GM21423 (cell line): Measurements from ENCODE around the gene BICRAL.
"Not testable (repeated sequence)": the region's sequence is repeated elsewhere in the genome, so short reads cannot be mapped to it uniquely, and the experiment has no call there.

Source experiments
- ATAC-seq: cut with Tn5 transposase; IDR thresholded peaks from one replicate; pipeline ENCODE4 v1.9.1; 2021; ENCODE audit warnings: mild to moderate bottlenecking, moderate library complexity; ENCODE audit not compliant: unreplicated experiment

The BICRAL gene, protein sequence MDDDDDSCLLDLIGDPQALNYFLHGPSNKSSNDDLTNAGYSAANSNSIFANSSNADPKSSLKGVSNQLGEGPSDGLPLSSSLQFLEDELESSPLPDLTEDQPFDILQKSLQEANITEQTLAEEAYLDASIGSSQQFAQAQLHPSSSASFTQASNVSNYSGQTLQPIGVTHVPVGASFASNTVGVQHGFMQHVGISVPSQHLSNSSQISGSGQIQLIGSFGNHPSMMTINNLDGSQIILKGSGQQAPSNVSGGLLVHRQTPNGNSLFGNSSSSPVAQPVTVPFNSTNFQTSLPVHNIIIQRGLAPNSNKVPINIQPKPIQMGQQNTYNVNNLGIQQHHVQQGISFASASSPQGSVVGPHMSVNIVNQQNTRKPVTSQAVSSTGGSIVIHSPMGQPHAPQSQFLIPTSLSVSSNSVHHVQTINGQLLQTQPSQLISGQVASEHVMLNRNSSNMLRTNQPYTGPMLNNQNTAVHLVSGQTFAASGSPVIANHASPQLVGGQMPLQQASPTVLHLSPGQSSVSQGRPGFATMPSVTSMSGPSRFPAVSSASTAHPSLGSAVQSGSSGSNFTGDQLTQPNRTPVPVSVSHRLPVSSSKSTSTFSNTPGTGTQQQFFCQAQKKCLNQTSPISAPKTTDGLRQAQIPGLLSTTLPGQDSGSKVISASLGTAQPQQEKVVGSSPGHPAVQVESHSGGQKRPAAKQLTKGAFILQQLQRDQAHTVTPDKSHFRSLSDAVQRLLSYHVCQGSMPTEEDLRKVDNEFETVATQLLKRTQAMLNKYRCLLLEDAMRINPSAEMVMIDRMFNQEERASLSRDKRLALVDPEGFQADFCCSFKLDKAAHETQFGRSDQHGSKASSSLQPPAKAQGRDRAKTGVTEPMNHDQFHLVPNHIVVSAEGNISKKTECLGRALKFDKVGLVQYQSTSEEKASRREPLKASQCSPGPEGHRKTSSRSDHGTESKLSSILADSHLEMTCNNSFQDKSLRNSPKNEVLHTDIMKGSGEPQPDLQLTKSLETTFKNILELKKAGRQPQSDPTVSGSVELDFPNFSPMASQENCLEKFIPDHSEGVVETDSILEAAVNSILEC

DNA sequence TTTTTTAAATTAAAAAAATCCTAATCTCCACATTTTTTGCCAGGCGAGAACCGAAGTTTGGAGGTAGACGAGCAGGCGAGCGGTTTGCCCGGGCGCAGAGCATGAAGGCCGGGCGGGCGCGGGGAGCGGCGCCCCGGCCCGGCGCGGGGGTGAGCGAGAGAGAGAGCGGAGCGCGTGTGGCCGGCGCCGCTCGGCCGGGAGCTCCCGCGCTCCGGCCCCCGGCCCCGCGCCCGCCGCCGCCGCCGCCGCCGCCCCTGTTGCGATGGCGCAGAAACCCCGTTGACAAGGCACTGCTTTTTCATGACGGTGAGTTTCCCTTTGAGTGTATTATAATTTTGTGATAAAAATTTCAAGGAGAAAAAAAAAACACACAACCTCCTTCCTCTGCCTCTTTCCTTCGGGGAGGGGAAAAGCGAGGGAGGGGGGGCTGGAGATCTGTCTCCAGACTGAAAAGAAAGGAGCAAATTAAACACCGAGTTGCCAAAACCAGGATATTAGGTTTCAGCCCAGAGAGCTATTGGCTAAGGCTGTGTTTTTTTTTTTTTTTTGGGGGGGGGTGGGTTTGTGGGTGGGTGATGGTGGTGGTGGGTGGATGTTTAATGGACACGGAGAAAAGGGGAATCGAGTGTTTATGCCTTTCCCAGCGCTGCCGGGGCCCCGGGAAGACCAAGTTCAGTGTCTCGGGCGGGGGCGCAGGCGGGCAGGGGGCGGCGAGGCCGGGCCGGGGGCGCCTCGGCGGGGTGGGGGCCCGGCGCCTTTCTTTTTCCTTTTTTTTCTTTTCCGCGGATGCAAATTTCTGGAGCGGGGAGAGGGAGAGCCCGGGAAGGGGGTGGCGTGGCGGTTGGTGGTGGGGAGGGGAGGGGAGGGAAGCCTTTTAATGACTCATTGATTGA lies at the start of gene BICRAL:
BICRAL (plus strand) TSS at position 257 of the 893 bp plus-strand sequence. CDS start 39,971 bp downstream, outside the sequence.
- ATAC-seq = no peak

DNA sequence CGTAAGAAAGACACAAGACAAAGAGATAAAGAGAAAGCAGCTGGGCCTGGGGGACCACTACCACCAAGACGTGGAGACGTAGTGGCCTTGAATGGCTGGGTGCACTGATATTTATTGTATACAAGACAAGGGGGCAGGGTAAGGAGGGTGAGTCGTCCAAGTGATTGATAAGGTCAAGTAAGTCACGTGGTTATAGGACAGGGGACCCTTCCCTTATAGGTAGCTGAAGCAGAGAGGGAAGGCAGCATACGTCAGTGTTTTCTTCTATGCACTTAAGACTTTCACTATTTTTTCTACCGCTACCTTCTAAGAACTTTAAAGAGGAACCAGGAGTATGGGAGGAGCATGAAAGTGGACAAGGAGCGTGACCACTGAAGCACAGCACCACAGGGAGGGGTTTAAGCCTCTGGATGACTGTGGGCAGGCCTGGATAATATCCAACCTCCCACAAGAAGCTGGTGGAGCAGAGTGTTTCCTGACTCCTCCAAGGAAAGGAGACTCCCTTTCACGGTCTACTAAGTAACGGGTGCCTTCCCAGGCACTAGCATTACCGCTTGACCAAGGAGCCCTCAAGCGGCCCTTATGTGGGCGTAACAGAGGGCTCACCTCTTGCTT lies 47.9 kb upstream of the BICRAL start:
- ATAC-seq = not testable (repeated sequence)

DNA sequence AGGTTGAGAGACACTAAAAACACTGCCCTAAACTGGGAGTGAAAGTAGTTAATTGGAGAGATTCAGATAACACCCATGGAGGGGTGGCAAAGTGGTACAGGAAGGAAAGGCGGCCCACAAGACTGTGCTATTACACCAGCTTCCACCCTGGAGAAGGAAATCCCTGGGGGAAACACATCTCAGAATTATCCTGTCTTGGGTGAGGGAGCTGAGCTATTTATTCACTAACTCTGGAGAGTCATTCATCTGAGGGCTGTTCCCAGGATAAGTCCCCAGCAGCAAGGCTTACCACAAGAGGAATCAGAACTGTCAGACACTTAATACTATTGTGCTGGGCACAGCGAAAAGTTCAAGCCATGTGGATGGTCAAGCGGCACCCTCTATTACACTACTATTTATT lies 45.9 kb upstream of the BICRAL start:
- ATAC-seq = no peak

DNA sequence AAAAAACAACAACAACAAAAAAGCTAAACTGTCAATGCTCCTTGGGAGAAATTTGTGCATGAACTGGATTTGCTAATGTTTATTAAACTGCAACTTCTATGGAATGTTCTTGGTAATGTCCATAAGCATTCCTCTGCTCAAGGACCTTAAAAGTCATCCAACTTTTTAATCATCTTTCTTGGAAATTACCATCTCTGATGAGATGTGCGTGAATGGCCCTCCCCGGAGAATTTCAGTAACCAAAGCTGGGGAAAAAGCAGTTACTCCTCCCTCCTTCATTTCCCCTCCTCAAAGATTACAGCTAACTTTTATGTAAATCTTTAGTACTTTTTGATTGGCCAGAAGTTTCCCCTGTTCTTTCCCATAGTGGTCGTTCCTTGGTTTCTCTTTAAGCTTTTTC lies 41.1 kb upstream of the BICRAL start:
- ATAC-seq = no peak

DNA sequence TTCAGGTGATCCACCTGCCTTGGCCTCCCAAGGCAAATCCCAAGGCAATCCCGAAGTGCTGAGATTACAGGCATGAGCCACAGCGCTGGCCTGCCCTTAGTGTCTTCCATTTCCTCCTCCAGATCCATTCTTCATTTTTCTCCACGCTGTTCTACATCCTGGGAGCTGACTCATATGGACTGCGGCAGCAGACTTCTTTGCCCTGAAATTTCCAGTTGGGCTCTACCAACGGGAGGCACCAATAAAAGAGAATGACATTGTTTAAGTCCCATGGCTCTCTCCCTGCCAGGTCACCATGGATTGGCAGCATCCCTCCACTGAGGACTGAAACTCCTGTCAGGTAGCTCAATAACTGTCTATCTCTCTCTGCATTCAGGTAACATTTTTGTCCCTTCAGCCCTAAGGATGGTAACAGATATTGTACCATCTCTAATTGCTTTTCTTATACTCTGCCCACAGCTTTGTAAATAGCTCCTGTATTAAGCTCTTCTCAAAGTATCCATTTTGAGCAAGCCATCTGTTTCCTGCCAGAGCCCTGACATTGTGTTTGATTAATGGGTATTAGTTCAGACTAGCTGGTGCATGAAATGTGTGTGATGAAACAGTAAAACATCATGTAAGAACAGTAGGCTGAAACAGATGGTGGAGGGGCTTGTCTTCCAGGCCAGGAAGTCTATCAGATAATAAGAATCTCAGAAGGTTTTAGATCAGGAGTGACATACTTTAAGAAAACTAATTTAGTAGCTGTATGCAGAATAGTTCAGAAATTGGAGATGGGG lies 39.5 kb upstream of the BICRAL start:
- ATAC-seq = no peak

DNA sequence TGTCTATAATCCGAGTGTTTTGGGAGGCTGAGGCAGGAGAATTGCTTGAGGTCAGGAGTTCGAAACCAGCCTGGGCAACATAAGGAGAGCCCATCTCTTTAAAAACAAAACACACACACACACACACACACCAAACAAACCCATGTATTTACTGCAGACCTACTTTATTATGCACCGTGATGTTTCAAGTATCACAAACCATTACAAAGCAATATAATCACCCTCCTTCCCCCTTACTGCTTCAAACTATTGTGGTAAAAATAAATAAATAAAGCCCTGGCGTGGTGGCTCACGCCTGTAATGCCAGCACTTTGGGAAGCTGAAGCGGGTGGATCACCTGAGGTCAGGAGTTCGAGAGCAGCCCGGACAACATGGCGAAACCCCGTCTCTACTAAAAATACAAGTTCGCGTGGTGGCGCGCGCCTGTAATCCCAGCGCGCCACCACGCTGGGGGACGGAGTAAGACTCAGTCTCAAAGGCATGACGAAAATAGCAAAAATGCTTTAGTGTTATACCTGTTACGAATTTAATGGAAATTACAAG lies 37.4 kb upstream of the BICRAL start:
- no peak for ATAC-seq

DNA sequence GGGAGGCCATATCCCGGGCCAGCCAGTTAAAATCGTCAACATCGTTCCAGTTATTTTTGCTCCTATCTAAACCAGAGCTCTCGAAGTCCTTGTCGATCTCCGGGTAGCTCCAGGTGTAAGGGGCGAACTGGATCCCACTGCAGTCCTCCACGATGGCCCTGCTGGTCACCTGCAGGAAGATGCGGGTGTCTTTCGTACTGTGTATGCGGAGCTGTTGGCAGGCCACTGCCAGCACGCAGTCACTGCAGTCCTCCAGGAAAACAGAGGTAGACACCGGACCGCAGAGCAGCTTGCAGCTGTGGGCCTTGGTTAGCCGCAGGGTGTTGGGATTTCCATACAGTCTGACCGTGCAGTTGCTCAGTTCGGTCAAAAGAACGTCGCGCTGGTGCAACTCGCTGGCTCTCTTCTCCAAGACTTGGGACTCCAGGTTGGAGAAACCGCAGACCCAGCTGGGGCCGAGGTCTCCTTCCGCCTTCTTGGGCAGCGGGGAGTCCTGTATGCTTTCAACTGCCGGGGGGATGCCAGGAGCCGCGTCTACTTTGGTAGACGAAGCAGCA lies 36.7 kb upstream of the BICRAL start:
- no peak for ATAC-seq

DNA sequence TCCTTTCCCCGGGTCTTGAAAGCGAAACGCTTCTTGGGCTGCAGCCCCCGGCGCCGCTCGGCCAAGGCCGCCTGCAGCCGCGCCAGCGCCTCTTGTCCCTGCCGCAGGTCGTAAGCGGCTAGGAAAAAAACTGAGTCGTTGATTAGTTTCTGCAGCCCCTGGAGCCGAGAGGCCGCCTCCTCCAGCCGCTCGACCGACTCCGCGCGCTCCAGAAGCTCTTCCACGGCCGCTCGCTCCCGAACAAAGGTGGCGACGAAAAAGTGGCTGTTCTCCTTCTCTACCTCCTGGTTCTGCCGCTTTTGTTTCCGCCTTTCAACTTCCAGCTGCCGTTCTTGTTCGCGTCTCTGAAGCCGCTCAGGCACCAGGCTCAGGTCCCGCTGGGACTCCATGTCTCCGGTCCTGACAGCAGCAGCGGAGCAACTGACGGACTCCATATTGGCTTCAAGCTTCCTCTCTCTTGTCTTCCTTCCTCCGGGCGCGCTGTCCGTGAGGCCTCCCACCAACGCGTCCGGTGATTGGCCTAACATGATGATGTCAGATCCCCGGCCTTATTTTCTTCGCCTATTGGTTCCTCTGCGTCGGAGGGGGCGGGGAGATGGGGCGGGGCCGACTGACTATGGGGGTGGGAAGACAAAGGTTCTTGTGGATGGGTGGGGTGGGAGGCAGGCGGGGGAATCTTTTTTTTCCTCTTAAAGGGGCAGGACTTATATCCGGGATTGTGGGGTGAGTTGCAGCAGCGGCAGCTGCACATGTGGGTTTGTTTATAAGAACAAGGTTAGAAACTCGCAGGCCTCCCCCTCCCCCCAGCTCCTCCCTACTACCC lies 36.0 kb upstream of the BICRAL start, which contains the start of gene TBCC:
TBCC (minus strand) TSS at position 464 of the 823 bp plus-strand sequence; CDS start at position 434, 30 bp downstream.
- peak; percentile 78 for ATAC-seq

DNA sequence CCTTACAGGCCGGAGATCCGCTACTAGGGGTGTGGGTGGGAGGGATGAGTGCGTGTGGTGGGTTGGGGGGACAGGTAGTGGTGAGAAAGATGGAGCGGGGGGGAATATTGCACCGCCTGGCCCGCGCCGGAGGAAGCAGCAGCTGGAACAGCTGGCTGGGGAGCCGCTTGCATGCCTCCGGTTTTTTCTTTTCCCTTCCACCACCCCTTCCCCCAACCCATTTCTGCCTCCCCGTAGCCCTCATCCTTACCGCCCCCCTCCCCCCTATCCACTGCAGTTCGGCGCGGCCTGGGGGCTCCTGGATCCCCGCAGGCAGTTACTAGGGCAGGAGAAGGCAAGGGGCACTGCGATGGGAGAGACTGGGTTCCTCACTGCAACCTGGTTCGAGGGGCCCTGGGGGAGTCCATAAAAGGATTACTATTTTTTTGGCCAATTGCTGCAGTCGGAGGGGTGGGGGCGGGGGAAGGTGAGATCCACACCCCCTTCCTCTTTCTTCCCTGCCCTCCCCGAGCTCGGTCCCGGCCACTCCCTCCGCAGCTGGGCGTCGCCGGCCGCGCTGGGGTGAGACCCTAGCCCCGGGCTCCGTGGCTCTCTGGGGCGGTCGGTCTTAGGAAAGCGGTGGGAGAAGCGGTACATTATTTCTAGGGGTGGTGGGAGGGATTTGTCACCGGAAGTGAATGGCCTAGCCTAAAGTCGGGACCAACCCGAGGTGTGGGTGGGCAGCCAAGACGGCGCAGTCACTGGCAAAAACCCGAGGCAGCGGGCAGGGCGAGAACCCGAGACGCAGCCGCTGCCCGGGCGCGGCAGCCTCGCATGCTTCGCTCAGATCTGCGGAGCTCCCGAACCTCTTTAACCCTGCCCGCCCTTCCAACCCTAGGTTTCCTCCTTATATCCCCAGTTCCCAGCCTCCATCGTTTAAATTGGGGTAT lies 35.1 kb upstream of the BICRAL start:
- ATAC-seq = peak; percentile 54

DNA sequence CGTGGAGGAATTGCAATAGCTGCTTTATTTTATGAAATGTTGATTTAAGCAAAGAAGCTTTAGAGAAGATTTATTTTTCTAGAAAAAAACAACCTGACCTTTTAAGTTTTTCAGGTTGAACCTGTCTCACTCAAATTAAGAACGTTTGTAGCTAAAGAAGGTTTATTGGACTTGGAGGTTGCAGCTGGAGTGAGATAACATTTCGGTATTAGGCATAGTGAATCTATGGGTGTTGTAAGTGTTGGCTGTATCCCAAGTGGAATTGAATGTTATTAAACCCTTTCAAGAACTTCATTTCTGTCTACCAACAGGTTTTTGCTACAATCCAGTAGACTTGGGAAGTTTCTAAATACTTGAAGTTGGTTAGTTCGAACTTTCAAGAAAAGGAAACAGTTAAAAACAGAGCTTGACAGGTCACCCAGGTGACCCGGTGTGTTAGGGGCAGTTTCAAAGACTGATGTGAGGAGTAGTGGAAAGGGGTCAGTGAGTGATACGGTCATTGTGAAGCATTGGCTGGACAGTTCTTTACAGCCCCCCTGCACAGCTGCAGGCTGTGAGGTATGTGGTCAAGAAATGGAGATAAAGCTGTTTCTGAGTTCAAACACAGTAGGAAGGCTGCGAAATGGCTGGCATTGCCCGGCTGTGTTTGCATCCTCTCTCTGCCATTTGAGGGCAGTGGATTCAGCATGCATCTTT lies 33.5 kb upstream of the BICRAL start:
- no peak for ATAC-seq

DNA sequence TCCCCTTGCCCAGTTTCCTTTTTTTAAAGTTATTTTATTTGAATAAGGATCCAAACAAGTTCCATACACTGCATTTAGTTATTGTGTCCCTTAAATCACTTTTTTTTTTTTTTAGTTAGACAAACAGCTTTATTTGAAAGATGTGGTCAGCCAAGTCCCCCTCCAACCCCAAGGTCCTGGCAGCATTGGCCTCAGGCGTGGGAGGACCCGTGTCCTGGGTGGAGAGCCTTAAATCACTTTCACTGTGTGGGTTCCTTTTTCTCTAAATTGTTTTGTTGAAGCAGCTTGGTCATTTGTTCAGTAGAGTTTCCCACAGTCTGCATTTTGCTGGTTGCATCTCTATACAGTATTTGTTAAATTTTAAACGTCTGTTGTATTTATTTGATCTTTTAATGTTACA lies 30.8 kb upstream of the BICRAL start:
- ATAC-seq = no peak

DNA sequence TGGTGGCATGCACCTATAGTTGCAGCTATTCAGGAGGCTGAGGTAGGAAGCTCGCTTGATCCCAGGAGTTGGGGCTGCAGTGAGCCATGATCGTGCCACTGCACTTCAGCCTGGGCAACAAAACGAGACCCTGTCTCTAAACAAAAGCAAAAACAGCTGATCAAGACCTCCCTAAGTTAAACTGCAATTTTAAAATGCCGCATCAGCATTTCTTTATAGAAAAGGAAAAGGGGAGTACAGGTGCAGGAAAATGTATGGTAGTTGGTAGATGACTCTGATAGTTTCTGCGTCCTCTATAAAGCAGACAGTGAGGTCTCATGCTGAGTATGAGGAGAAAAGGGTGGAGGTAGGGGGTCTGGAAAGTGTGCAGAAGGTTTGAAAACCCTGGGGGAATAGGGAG lies 27.1 kb upstream of the BICRAL start:
- ATAC-seq = no peak

DNA sequence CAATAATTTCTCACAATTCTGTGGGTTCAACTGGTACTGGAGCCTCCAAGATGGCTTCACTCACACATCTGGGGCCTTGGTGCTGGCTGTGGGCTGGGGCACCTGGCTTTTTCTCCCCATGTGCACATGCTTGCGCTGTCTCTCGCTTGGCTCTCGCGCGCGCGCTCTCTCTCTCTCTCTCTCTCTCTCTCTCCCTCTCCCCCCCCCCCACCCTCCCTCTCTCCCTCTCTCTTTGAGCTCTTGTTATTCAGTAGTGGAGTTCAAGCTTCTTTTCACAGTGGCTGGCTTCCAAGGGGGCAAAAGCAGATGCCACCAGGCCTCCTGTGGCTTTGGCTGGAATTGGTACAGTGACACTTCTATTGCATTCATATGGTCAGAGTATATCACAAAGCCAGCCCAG lies 25.1 kb upstream of the BICRAL start:
- ATAC-seq = no peak

DNA sequence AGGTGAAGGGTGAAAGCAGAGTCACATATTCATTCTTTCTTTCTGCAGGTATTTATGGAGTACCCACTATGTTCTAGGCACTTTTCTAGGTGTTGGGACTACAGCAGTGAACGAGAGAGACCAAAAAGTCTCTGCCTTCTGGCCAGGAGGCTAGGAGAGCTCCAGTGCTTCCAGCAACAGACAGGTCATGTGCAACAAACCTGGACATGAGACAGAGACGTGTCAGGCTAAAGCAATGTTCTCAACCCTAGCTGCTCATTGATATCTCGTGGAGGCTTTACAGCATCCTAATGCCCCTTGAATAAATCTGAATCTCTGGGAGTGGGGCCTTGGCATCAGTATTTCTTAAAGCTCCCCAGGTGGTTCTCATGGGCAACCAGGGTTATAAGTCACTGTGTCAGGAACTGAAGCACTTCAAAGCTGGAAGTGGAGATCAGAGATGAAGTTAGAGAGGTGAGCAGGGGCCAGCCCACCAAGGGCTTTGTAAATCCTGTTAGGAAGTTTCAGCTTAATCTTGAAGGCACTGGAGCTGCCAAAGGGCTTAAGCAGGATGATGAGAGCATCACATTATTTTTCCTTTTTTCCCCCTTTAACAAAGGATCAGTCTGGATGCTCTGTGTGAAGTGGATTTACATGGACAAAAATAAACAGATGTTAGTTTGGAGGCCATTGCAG lies 23.0 kb upstream of the BICRAL start:
- ATAC-seq = no peak

DNA sequence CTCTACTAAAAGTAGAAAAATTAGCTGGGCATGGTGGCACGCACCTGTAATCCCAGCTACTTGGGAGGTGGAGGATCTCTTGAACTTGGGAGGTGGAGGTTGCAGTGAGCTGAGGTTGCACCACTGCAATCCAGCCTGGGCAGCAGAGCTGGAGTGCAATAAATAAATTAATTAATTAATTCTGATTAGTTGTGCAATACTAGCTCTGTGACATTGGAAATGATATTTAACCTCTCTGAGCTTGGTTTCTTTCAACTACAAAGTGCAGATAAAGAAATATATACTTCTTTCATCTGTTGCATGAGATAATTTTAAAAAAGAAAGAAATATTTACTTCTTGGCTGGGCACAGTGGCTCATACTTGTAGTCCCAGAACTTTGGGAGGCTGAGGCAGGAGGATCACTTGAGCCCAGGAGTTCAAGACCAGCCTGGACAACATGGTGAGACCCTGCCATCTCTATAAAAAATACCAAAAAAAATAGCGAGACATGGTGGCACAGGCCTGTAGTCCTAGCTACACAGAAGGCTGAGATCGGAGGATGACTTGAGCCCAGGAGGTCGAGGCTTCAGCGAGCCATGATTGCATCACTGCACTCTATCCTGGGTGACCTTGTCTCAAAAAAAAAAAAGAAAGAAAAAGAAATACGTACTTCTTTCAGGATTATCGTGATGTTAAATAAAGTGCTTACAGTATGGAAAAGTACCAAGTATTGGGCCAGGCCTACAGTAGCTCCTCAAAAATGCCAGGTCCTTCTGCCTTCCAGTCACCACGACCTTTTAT lies 20.4 kb upstream of the BICRAL start:
- ATAC-seq = no peak
